GM23248 (cell line): ENCODE data around the gene GABBR2.

Source experiments
- EZH2 ChIP-seq: fragments of 200-600 bp; sonication (generic); IDR thresholded peaks from 2 replicates; pipeline ENCODE4 v1.6.1; 2018; ENCODE audit warnings: antibody characterized with exemption, mild to moderate bottlenecking; ENCODE audit not compliant: insufficient read depth, poor library complexity, severe bottlenecking
- EZH2phosphoT487 ChIP-seq: fragments of 200-600 bp; sonication (generic); IDR thresholded peaks from 2 replicates; pipeline ENCODE4 v1.6.1; 2018; ENCODE audit warnings: antibody characterized with exemption, moderate library complexity, mild to moderate bottlenecking, low read depth; ENCODE audit not compliant: insufficient read depth

- no peak for TF ChIP-seq EZH2
- no peak for TF ChIP-seq EZH2phosphoT487
Measured at GRCh38 chr9:98333703-98334582, 374.8 kb downstream of the GABBR2 start.
